ENCODE measurements around the gene AK1. TPM values are rescaled to one million over a fixed set of nuclear protein-coding genes. Genes with fewer than 3 reads are reported as not detected.
A peak's percentile ranks its signal among the peaks of the same experiment; 100 is the strongest.

Gene AK1
- total RNA-seq, 2 experiments from 2014 or later: 19.5 to 21.6 TPM

- Histone ChIP-seq H3K4me2 (ENCODE audit: low read length) (peak overlapping the region; percentile 59), H4K20me1 (ENCODE audit: insufficient read depth, low read length) (0 out of 2 replicates have a peak, but pooled peaks cover 3% of the 10 kb centered on the region), H3K9me2 (ENCODE audit: insufficient read depth, low read length) (no peaks in the 10 kb centered on the region), H2AFZ (ENCODE audit: low read length) (no peak overlapping the region), H3K9me3 (ENCODE audit: low read length) (0 out of 2 replicates have a peak, but pooled peaks cover 19% of the 10 kb centered on the region), H3K79me2 (ENCODE audit: insufficient read depth, low read depth, low read length) (no peaks in the 10 kb centered on the region), H3K4me1 (ENCODE audit: insufficient read depth, low read length, poor library complexity, severe bottlenecking) (peaks cover 46% of the 10 kb centered on the region), H3K27ac (ENCODE audit: low read depth, low read length, poor library complexity, severe bottlenecking) (no peak overlapping the region), H3K4me3 (ENCODE audit: low read depth, low read length, poor library complexity, severe bottlenecking) (peak overlapping the region; percentile 26), H3K36me3 (ENCODE audit: insufficient read depth, low read length) (peaks cover 49% of the 10 kb centered on the region)
- peak; percentile 72 for DNase-seq (ENCODE audit: low spot score)
- ChIA-PET CTCF (ENCODE audit: unreplicated experiment) (interaction anchor here (0.5 to 0.6 kb wide), 4 partner anchors 13 to 20 kb away, joined by 3 to 9 read pairs (median 4); no protein-coding TSS in a partner anchor), POLR2A (interaction anchor here (0.6 kb wide), 1 partner anchor 15 kb away, joined by 3 read pairs; no protein-coding TSS in a partner anchor)
- intact Hi-C loops (cut with micrococcal nuclease; ENCODE audit: unreplicated experiment): no loop called here
- no TSS peak for BruUV-seq (replicated peaks)
- no peak for TF ChIP-seq EZH2phosphoT487 (IDR thresholded peaks at IDR 0.05; ENCODE audit: borderline replicate concordance, low read depth, low read length)
- TF ChIP-seq CTCF (conservative IDR thresholded peaks at IDR 0.05; ENCODE audit: low read length): no peak
Observed at GRCh38 chr9:127897193-127897692, 19.8 kb upstream of the AK1 start.

- POLR2A ChIA-PET: no interaction called here
- peak overlapping the region; percentile 59; the same call in 1 of the 2 replicates for H3K4me2 ChIP-seq (ENCODE audit: low read length)
Observed at GRCh38 chr9:127896395-127897192, 19.1 kb upstream of the AK1 start.

More at GRCh38 chr9:127896395-127897192, 19.1 kb upstream of the AK1 start:
- no peak for DNase-seq (ENCODE audit: low spot score)
- Histone ChIP-seq H3K9me2 (ENCODE audit: insufficient read depth, low read length) (no peaks in the 10 kb centered on the region), H3K27ac (ENCODE audit: low read depth, low read length, poor library complexity, severe bottlenecking) (no peak overlapping the region), H4K20me1 (ENCODE audit: insufficient read depth, low read length) (0 out of 2 replicates have a peak, but pooled peaks cover 3% of the 10 kb centered on the region), H2AFZ (ENCODE audit: low read length) (no peak overlapping the region), H3K79me2 (ENCODE audit: insufficient read depth, low read depth, low read length) (no peaks in the 10 kb centered on the region), H3K4me3 (ENCODE audit: low read depth, low read length, poor library complexity, severe bottlenecking) (no peak overlapping the region), H3K36me3 (ENCODE audit: insufficient read depth, low read length) (peaks cover 53% of the 10 kb centered on the region), H3K9me3 (ENCODE audit: low read length) (0 out of 2 replicates have a peak, but pooled peaks cover 20% of the 10 kb centered on the region), H3K4me1 (ENCODE audit: insufficient read depth, low read length, poor library complexity, severe bottlenecking) (peaks cover 40% of the 10 kb centered on the region)
- no TSS peak for BruUV-seq (replicated peaks)
- intact Hi-C loops (cut with micrococcal nuclease; ENCODE audit: unreplicated experiment): no loop called here
- CTCF ChIA-PET (ENCODE audit: unreplicated experiment): interaction anchor here (0.5 kb wide), 1 partner anchor 21 kb away, joined by 3 read pairs; no protein-coding TSS in a partner anchor
- TF ChIP-seq CTCF (conservative IDR thresholded peaks at IDR 0.05; ENCODE audit: low read length): no peak
- TF ChIP-seq EZH2phosphoT487 (IDR thresholded peaks at IDR 0.05; ENCODE audit: borderline replicate concordance, low read depth, low read length): no peak

Data from OCI-LY7 (cell line).